HG03439 (cell line): ENCODE measurements around the gene ZNF436.

Source experiments
- ATAC-seq: cut with Tn5 transposase; IDR thresholded peaks from one replicate; pipeline ENCODE4 v1.9.1; 2021; ENCODE audit warnings: mild to moderate bottlenecking, moderate library complexity; ENCODE audit not compliant: unreplicated experiment

The ZNF436 gene

GRCh38 chr1:23369335-23370013 lies at the start of gene ZNF436:
Gene ZNF436, minus strand, starts transcription at chr1:23369836. Its CDS starts 1,831 bp downstream, at chr1:23368005.
- ATAC-seq, result no peak

GRCh38 chr1:23419180-23419579 lies 49.5 kb upstream of the ZNF436 start:
- ATAC-seq, result no peak

- no peak for ATAC-seq
Observed at GRCh38 chr1:23417570-23417969, 47.9 kb upstream of the ZNF436 start.

- ATAC-seq, result no peak
Observed at GRCh38 chr1:23416964-23417363, 47.3 kb upstream of the ZNF436 start.

- no peak for ATAC-seq
Observed at GRCh38 chr1:23408797-23409290, 39.2 kb upstream of the ZNF436 start.

- ATAC-seq, result no peak
Observed at GRCh38 chr1:23407016-23407630, 37.5 kb upstream of the ZNF436 start.

GRCh38 chr1:23405946-23406345 lies 36.3 kb upstream of the ZNF436 start:
- ATAC-seq, result no peak

GRCh38 chr1:23403735-23404486 lies 34.3 kb upstream of the ZNF436 start:
- no peak for ATAC-seq

GRCh38 chr1:23403355-23403734 lies 33.7 kb upstream of the ZNF436 start:
- no peak for ATAC-seq

- no peak for ATAC-seq
Observed at GRCh38 chr1:23403038-23403336, 33.4 kb upstream of the ZNF436 start.

- no peak for ATAC-seq
Observed at GRCh38 chr1:23402286-23403037, 32.8 kb upstream of the ZNF436 start.

- ATAC-seq, result no peak
Observed at GRCh38 chr1:23401313-23401712, 31.7 kb upstream of the ZNF436 start.

- no peak for ATAC-seq
Observed at GRCh38 chr1:23400324-23401114, 30.9 kb upstream of the ZNF436 start.

GRCh38 chr1:23399229-23399628 lies 29.6 kb upstream of the ZNF436 start:
- no peak for ATAC-seq

- ATAC-seq, result no peak
Observed at GRCh38 chr1:23397908-23398307, 28.3 kb upstream of the ZNF436 start.

- ATAC-seq, result no peak
Observed at GRCh38 chr1:23396380-23396779, 26.7 kb upstream of the ZNF436 start.

- ATAC-seq, result no peak
Observed at GRCh38 chr1:23395849-23396248, 26.2 kb upstream of the ZNF436 start.

GRCh38 chr1:23395154-23395724 lies 25.6 kb upstream of the ZNF436 start:
- ATAC-seq, result no peak

- ATAC-seq, result no peak
Observed at GRCh38 chr1:23394684-23395083, 25.0 kb upstream of the ZNF436 start.

- ATAC-seq, result no peak
Observed at GRCh38 chr1:23394181-23394580, 24.5 kb upstream of the ZNF436 start.
